PC-9 (cell line): ENCODE data around the gene DBX2. TPM values are rescaled to one million over a fixed set of nuclear protein-coding genes. Genes with fewer than 3 reads are reported as not detected.

Experiments used
- BruUV-seq: library from RNA; stranded (reverse); fragments of 400-500 nt; replicated peaks from 2 replicates; lab custom pipeline; 2021; lab: Mats Ljungman, UMichigan
- CTCF ChIA-PET: fragments of 300-600 bp; sonication (Branson Sonifier 250); formaldehyde crosslinking; loops from one replicate; lab custom pipeline; 2022; ENCODE audit warnings: antibody characterized with exemption; lab: Charles Lee
- POLR2A ChIA-PET: fragments of 300-600 bp; sonication (Branson Sonifier 250); formaldehyde crosslinking; loops from one replicate; lab custom pipeline; 2022; ENCODE audit warnings: antibody characterized with exemption; ENCODE audit not compliant: unreplicated experiment; lab: Charles Lee
- DNase-seq, 2 experiments: peaks; one replicate each; pipeline versions ENCODE4 v3.0.0 to v3.0.0-alpha.2; 2015 to 2022; ENCODE audit warnings: mixed read lengths in 1 of 2
- H2AFZ ChIP-seq: fragments of 200-600 bp; sonication (generic); 2 replicates; pipeline ENCODE4 v1.8.1; 2017; ENCODE audit warnings: antibody characterized with exemption
- H3F3A ChIP-seq: fragments of 200-600 bp; sonication (generic); 2 replicates; pipeline ENCODE4 v1.8.1; 2017; ENCODE audit warnings: antibody characterized with exemption, mild to moderate bottlenecking, low read depth; ENCODE audit not compliant: insufficient read depth
- H3K27ac ChIP-seq: fragments of 200-600 bp; sonication (generic); 2 replicates; pipeline ENCODE4 v1.6.1; 2016; ENCODE audit warnings: mixed run types
- H3K27me3 ChIP-seq: fragments of 200-600 bp; sonication (generic); 2 replicates; pipeline ENCODE4 v1.6.1; 2016; ENCODE audit warnings: low read depth, mixed run types; ENCODE audit not compliant: insufficient read depth
- H3K36me3 ChIP-seq: fragments of 200-600 bp; sonication (generic); 2 replicates; pipeline ENCODE4 v1.6.1; 2016; ENCODE audit warnings: low read depth, mixed run types
- H3K4me1 ChIP-seq: fragments of 200-600 bp; sonication (generic); replicated peaks from 2 replicates; pipeline ENCODE4 v1.6.1; 2016; ENCODE audit warnings: mixed run types; ENCODE audit not compliant: insufficient read depth
- H3K4me2 ChIP-seq: fragments of 200-600 bp; sonication (generic); 2 replicates; pipeline ENCODE4 v1.6.1; 2017; ENCODE audit warnings: mixed run types
- H3K4me3 ChIP-seq: fragments of 200-600 bp; sonication (generic); 2 replicates; pipeline ENCODE4 v1.6.1; 2016; ENCODE audit warnings: mixed run types
- H3K79me2 ChIP-seq: fragments of 200-600 bp; sonication (generic); 2 replicates; pipeline ENCODE4 v1.6.1; 2017; ENCODE audit warnings: low read depth, mixed run types
- H3K9me2 ChIP-seq: fragments of 200-600 bp; sonication (generic); 2 replicates; pipeline ENCODE4 v1.8.1; 2017; ENCODE audit warnings: mild to moderate bottlenecking; ENCODE audit not compliant: insufficient read depth
- H3K9me3 ChIP-seq: fragments of 200-600 bp; sonication (generic); 2 replicates; pipeline ENCODE4 v1.8.1; 2016; ENCODE audit warnings: low read depth; ENCODE audit not compliant: insufficient read depth
- H4K20me1 ChIP-seq: fragments of 200-600 bp; sonication (generic); 2 replicates; pipeline ENCODE4 v1.8.1; 2017; ENCODE audit not compliant: insufficient read depth
- CTCF ChIP-seq: fragments of 200-600 bp; sonication (generic); conservative IDR thresholded peaks from 2 replicates; pipeline ENCODE4 v1.6.1; 2017; ENCODE audit warnings: mixed run types, antibody characterized with exemption, mild to moderate bottlenecking, moderate library complexity
- EZH2 ChIP-seq: fragments of 200-600 bp; sonication (generic); IDR thresholded peaks from 2 replicates; pipeline ENCODE4 v1.8.0; 2017; ENCODE audit warnings: antibody characterized with exemption, low read depth
- intact Hi-C: fragments of 100-400 bp; cut with micrococcal nuclease; formaldehyde crosslinking; loops from one replicate; pipeline ENCODE4 v1.10.0; 2022; ENCODE audit not compliant: unreplicated experiment
- total RNA-seq: library from RNA; stranded (reverse); gene quantifications from 2 replicates; pipeline ENCODE4 v1.2.3, GENCODE V29; 2021

The DBX2 gene
- total RNA-seq, 1 experiment from 2014 or later = not detected

- Histone ChIP-seq H3K27ac (no peak overlapping the region), H2AFZ (no peak overlapping the region), H3K9me2 (no peaks in the 10 kb centered on the region), H3F3A (no peaks in the 10 kb centered on the region), H3K4me1 (no peaks in the 10 kb centered on the region), H4K20me1 (no peaks in the 10 kb centered on the region), H3K27me3 (no peaks in the 10 kb centered on the region), H3K4me2 (no peak overlapping the region), H3K9me3 (no peaks in the 10 kb centered on the region), H3K4me3 (no peak overlapping the region), H3K79me2 (no peaks in the 10 kb centered on the region), H3K36me3 (no peaks in the 10 kb centered on the region)
- intact Hi-C loops = no loop called here
- ChIA-PET POLR2A (no interaction called here), CTCF (no interaction called here)
- TF ChIP-seq CTCF (no peak), EZH2 (no peak)
- no peak for DNase-seq
- no TSS peak for BruUV-seq
Measured at GRCh38 chr12:45077251-45077650, 26.4 kb upstream of the DBX2 start.

DNA sequence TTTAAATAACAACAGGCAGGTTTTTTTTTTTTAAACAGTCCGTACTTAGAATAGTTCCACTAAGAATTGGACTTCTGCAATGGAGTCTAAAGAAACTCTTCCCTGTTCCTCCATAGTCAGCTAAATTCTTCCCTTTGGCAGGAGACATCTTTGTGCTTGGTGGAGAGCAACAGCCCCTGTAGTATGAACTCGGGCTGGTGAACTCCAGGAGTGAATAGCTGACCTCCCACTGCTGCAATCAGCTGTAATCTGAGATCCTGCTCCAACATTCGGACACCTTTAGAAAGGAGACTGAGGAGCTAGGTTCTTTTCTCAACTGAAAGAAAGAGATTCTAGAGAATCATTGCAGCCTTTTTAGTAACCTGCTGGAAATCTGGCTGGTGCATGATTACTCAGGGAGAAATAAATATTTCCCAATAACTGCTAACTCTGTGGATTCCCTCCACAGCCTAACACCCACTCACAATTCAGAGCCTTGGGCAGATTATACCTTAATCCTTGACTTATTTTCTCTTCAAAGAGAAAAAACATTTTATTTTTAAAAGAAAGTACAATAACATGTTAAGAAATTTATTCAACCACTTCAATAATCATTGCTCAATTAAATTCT, 25.6 kb upstream of the DBX2 start:
- no peak for TF ChIP-seq CTCF
- no peak for TF ChIP-seq EZH2
- CTCF ChIA-PET = interaction anchor here (0.5 kb wide), 1 partner anchor 128 kb away, joined by 3 read pairs; no protein-coding TSS in a partner anchor
- POLR2A ChIA-PET = no interaction called here
- no peaks in the 10 kb centered on the region for H3K79me2 ChIP-seq
- no peaks in the 10 kb centered on the region for H4K20me1 ChIP-seq
- no peaks in the 10 kb centered on the region for H3F3A ChIP-seq
- H3K9me3 ChIP-seq = no peaks in the 10 kb centered on the region; the same call in 1 of the 2 replicates
- no peaks in the 10 kb centered on the region for H3K36me3 ChIP-seq
- no TSS peak for BruUV-seq
- no peaks in the 10 kb centered on the region for H3K9me2 ChIP-seq
- H3K27me3 ChIP-seq = no peaks in the 10 kb centered on the region
- H3K4me2 ChIP-seq = no peak overlapping the region
- no peak overlapping the region for H2AFZ ChIP-seq
- intact Hi-C loops = no loop called here
- no peak for DNase-seq
- H3K4me1 ChIP-seq = no peaks in the 10 kb centered on the region
- H3K4me3 ChIP-seq = no peak overlapping the region
- no peak overlapping the region for H3K27ac ChIP-seq

- intact Hi-C loops = no loop called here
- CTCF ChIA-PET = no interaction called here
Measured at GRCh38 chr12:45075587-45076282, 24.8 kb upstream of the DBX2 start.

More at GRCh38 chr12:45075587-45076282, 24.8 kb upstream of the DBX2 start:
- POLR2A ChIA-PET = no interaction called here
- Histone ChIP-seq H3K27me3 (no peaks in the 10 kb centered on the region), H3K9me3 (no peaks in the 10 kb centered on the region; the same call in 1 of the 2 replicates), H3K4me2 (no peak overlapping the region), H3K4me1 (no peaks in the 10 kb centered on the region), H3K4me3 (no peak overlapping the region), H3K36me3 (no peaks in the 10 kb centered on the region), H3F3A (no peaks in the 10 kb centered on the region), H4K20me1 (no peaks in the 10 kb centered on the region), H3K79me2 (no peaks in the 10 kb centered on the region), H3K27ac (no peak overlapping the region), H2AFZ (no peak overlapping the region), H3K9me2 (no peaks in the 10 kb centered on the region)
- BruUV-seq = no TSS peak
- no peak for DNase-seq
- TF ChIP-seq EZH2 (no peak), CTCF (no peak)
